ENCODE data around the gene RAD51B.

GRCh38 chr14:68691792-68692118 lies 872.2 kb downstream of the RAD51B start:
- TF ChIP-seq, protein P1, sequence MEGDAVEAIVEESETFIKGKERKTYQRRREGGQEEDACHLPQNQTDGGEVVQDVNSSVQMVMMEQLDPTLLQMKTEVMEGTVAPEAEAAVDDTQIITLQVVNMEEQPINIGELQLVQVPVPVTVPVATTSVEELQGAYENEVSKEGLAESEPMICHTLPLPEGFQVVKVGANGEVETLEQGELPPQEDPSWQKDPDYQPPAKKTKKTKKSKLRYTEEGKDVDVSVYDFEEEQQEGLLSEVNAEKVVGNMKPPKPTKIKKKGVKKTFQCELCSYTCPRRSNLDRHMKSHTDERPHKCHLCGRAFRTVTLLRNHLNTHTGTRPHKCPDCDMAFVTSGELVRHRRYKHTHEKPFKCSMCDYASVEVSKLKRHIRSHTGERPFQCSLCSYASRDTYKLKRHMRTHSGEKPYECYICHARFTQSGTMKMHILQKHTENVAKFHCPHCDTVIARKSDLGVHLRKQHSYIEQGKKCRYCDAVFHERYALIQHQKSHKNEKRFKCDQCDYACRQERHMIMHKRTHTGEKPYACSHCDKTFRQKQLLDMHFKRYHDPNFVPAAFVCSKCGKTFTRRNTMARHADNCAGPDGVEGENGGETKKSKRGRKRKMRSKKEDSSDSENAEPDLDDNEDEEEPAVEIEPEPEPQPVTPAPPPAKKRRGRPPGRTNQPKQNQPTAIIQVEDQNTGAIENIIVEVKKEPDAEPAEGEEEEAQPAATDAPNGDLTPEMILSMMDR (IDR thresholded peaks at IDR 0.05): no peak
- TF ChIP-seq POLR2A (IDR thresholded peaks at IDR 0.05) (no peak), POLR2AphosphoS5 (IDR thresholded peaks at IDR 0.05; ENCODE audit: insufficient read depth in 1 of 2, low read depth in 1 of 2) (no peak)

All from vagina (tissue), 2 donors.